T-helper 2 cell treated with Interferon-gamma antibody and Interleukin-4, amounts not matched to agents 100 ng/mL and 5 ng/mL, for 36 hours (primary cell): ENCODE results near the gene PNMT. TPM values are rescaled to one million over a fixed set of nuclear protein-coding genes. Genes with fewer than 3 reads are reported as not detected.

Experiments
- intact Hi-C: fragments of 100-400 bp; cut with micrococcal nuclease; formaldehyde crosslinking; loops from one replicate; pipeline ENCODE4 v1.15.1; 2023
- total RNA-seq: library from RNA; stranded (reverse); gene quantifications from 2 replicates; pipeline ENCODE4 v1.2.3, GENCODE V29; 2022

The PNMT gene
- total RNA-seq, 1 donor from 2014 or later: not detected

DNA sequence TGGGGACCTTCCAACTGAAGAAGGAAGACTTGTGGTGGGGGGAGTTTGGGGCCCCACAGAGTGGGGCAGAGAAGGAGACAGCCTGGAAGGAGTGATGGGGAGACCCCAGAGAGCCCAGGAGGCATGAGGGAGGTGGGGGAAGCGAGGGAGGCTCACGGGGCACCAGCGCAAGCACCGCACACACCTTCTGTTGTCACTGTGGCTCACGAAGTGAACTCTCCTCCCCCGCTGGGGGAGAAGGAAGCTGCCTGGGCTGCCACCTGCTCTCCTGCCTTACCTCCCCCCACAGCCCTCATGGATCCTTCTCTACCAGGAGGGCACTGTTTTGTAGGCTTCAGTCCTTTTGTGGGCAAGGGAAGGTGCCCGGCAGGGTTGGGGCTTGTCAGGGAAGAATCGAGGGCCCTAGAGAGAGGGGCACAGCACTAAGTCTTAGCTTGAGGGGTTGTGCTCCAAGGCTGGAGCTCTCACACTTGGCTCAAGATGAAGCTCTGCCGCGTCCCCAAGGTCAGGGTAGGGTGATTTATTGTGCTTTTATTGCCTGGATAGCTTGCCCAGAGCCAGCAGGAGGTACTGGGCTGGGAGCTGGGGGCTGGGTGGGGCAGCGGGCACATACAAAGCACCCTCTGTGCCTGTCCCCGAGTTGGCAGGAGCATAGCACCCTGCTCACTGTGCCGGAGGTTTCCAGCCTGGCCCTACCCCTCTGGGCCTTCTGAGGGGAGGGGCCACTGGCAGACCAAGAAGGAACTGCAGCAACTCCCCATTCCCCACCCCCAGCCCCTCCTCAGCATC, 35.9 kb upstream of the PNMT start:
- intact Hi-C loops: loop anchor here (10.0 kb wide), 1 partner anchor 322 kb away; no protein-coding TSS in a partner anchor

DNA sequence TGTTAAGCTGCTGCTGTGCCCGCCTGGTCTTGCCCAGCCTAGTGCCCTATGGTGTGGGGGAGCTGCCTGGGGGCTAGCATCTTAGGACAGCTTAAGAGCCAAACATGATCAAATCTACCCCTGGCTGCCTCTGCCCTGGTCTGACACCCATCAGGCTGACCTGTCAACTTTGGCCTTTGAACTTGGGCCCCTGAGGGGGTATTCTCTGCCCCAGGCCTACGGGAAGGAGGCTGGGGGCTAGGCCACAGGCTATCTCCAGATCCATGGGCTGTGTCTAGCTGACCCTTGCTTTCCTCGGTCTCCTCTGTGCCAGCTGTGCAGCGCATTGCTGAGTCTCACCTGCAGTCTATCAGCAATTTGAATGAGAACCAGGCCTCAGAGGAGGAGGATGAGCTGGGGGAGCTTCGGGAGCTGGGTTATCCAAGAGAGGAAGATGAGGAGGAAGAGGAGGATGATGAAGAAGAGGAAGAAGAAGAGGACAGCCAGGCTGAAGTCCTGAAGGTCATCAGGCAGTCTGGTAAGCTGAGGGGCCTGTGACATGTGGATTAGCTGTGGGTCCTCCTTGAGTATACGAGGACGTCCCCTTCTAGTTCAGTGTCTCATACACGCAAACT, 34.6 kb upstream of the PNMT start:
- intact Hi-C loops: loop anchor here (10.0 kb wide), 1 partner anchor 321 kb away; no protein-coding TSS in a partner anchor

- intact Hi-C loops: loop anchor here (10.0 kb wide), 1 partner anchor 320 kb away; no protein-coding TSS in a partner anchor
Measured at GRCh38 chr17:39634384-39634871, 33.8 kb upstream of the PNMT start.

DNA sequence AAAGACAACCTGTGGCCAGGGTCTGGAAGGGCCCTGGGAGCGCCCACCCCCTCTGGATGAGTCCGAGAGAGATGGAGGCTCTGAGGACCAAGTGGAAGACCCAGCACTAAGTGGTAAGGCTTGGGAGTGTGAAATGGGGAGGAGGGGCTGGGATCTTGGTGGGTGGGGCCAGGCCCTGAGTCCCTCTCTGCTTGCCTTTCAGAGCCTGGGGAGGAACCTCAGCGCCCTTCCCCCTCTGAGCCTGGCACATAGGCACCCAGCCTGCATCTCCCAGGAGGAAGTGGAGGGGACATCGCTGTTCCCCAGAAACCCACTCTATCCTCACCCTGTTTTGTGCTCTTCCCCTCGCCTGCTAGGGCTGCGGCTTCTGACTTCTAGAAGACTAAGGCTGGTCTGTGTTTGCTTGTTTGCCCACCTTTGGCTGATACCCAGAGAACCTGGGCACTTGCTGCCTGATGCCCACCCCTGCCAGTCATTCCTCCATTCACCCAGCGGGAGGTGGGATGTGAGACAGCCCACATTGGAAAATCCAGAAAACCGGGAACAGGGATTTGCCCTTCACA, 32.6 kb upstream of the PNMT start:
- intact Hi-C loops: loop anchor here (2.0 to 10.0 kb wide), 5 partner anchors 52 to 347 kb away; partner anchors contain the start of genes MIEN1, PGAP3 and PSMD3

DNA sequence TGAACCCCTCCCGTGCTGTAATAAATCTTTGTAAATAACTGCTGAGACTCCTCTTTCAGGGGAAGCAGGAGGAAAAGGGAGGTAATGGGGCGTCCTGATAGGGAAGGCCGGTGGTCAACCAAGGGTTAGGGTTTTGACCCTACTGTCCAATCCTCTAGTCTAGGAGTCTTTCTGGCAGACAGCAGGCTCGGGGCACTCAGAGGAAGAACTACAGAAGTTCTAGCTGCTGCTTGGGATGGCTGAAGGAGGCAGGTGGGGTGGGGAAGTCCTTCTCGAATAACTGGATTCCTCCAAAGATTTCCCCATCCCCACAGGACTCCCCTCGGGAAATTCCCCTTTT, 31.7 kb upstream of the PNMT start:
- intact Hi-C loops: loop anchor here (2.0 to 10.0 kb wide), 5 partner anchors 51 to 346 kb away; partner anchors contain the start of genes MIEN1, PGAP3 and PSMD3

- intact Hi-C loops: loop anchor here (2.0 to 10.0 kb wide), 5 partner anchors 50 to 345 kb away; partner anchors contain the start of genes MIEN1, PGAP3 and PSMD3
Measured at GRCh38 chr17:39636927-39637736, 31.1 kb upstream of the PNMT start, which contains the start of gene STARD3. TSS of gene STARD3 (plus strand) at chr17:39637144. CDS start at chr17:39653532, 16,388 bp downstream.

- intact Hi-C loops: loop anchor here (5.0 to 10.0 kb wide), 4 partner anchors 49 to 344 kb away; partner anchors contain the start of genes MIEN1, PGAP3 and PSMD3
Measured at GRCh38 chr17:39638317-39638716, 29.9 kb upstream of the PNMT start.

DNA sequence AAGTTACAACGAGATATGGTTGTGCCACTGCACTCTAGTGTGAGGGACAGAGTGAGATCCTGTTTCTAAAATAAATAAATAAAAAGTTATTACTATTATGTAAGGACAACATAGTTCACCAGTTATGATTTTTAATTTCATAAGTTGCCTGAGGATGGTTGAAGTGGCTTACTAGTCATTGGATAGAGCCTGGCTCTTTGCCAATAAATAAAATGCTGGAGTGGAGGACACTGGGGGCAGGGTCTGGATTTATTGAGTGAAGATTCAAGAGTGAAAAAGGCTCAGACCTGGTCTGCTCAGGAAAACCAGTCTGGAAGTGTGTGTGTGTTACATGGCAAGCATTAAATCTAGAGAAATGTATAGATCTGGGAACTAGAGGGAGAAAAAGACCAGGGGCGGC, 29.2 kb upstream of the PNMT start:
- intact Hi-C loops: loop anchor here (5.0 to 10.0 kb wide), 4 partner anchors 48 to 343 kb away; partner anchors contain the start of genes MIEN1, PGAP3 and PSMD3

- intact Hi-C loops: loop anchor here (5.0 to 10.0 kb wide), 4 partner anchors 47 to 342 kb away; partner anchors contain the start of genes MIEN1, PGAP3 and PSMD3
Measured at GRCh38 chr17:39639566-39640458, 28.4 kb upstream of the PNMT start.

GRCh38 chr17:39640591-39641031, 27.6 kb upstream of the PNMT start:
- intact Hi-C loops: no loop called here

DNA sequence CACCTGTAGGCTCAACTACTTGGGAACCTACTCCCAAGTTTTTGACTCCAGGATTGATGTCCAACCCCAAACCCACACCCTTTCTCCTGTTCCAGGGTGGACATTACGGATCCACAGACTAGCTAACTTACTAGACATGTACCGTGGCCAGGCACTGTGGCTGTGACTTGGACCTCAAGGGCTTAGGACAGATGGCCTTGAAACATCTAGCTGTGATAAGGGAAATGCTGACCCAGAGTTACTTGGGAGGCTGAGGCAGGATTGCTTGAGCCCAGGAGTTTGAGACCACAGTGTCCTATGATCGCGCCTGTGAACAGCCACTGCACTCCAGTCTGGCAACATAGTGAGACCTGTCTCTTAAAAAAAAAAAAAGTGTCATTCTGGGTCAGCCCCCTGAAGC, 27.2 kb upstream of the PNMT start:
- intact Hi-C loops: no loop called here

- intact Hi-C loops: no loop called here
Measured at GRCh38 chr17:39641883-39642282, 26.4 kb upstream of the PNMT start.

DNA sequence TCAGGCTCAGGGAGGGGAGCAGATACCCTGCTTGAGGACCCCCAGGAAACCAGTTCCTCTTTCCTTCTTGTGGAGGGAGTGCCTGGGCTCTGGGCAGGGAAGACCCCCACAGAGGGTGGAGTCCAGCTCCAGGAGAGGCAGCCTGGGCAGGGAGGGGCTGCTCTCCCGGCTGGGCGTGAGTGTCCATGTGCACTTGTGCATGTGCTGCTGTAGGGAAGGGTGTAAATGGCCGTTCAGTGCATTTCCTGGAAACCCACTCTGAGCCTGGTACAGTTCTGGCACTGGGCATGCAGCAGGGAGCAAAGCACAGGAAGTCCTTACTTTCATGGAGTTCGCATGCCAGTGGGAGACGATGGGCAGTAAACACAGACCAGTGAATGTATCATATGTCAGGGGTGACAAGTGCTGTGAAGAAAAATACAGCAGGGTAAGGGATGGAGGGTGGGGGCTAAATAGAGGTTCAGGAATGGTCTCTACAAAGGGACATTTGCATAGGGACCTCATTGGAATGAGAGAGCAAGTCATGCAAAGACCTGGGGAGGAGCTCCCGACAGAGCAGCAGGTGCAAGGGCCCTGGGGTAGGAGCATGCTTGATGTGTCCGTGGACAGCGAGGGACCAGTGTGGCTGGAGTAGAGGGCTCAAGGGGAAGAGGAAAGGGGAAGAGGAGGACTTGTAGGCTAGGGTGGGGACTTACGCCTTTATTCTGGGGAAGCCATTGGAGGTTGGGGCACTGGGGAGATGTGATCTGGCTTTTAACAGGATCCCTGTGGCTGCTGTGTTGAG, 25.8 kb upstream of the PNMT start:
- intact Hi-C loops: no loop called here

DNA sequence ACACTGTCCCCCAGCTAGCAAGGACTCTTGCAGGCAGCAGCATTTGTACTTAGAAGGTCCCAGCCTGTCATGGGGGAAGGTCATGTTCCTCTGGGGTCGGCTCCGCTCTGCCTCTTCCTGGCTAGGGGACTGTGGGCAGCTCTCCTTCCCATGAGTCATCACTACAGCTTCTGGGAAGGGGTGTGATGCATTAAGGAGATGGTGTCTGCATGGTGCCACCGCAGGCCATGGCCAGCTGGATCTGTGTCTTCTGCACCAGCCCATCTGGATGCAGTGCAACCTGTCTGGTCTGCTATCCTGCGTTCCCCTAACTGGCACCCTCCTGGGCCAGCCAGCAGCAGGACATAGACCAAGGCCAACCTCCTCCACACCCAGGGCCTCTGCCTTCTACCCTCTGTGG, 25.0 kb upstream of the PNMT start:
- intact Hi-C loops: no loop called here

- intact Hi-C loops: no loop called here
Measured at GRCh38 chr17:39647256-39647655, 21.0 kb upstream of the PNMT start.

GRCh38 chr17:39648616-39649366, 19.5 kb upstream of the PNMT start:
- intact Hi-C loops: no loop called here

DNA sequence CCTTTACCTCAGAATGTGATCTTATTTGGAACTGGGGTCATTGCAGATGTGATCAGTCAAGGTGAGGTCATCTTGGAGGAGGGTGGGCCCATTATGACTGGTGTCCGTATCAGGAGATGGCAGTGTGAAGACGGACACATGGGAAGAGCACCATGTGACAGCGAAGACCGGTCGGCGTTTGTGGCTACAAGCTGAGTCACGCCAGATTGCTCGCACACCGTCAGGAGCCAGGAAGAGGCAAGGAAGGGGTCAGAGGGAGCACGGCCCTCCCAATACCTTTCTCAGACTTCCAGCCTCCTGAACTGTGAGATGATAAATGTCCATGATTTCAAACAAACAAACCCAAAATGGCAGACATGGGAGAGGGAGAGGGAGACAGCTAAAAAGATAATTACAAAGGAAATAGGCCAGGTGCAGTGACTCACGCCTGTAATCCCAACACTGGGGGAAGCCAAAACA, 18.1 kb upstream of the PNMT start:
- intact Hi-C loops: no loop called here
